ENCODE data around the gene DERA.
"Not testable (repeated sequence)": the region's sequence is repeated elsewhere in the genome, so short reads cannot be mapped to it uniquely, and the experiment has no call there.

The DERA gene

DNA sequence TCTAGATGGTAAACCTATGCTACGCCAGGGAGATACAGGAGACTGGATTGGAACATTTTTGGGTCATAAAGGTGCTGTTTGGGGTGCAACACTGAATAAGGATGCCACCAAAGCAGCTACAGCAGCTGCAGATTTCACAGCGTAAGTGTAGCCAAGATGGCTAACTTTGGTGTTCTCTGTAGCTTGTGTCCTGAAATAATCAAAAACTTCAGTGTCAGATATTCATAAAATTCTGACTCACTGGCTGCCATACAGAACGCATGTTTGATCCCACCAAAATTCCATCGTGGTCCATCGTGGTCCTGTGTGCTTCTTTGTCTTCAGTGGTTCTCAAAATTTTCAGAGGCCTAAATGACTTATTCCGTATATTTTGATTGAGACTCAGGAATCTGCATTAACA is 27.6 kb upstream of the DERA start:
- no peaks in the 10 kb centered on the region for H3K9me3 Mint-ChIP-seq
- ATAC-seq (replicated peaks; ENCODE audit: extremely low read depth, poor library complexity, severe bottlenecking): no peak
- peaks cover 56% of the 10 kb centered on the region for H3K4me1 Mint-ChIP-seq
- H3K36me3 Mint-ChIP-seq (ENCODE audit: insufficient read depth): peaks cover 33% of the 10 kb centered on the region
- no peaks in the 10 kb centered on the region for H3K27me3 Mint-ChIP-seq
- H3K27ac Mint-ChIP-seq (ENCODE audit: low read depth): peak overlapping the region; percentile 92
- no peak for DNase-seq (ENCODE audit: low spot score in 2 of 2)
- H3K4me3 Mint-ChIP-seq: peak overlapping the region; percentile 81

DNA sequence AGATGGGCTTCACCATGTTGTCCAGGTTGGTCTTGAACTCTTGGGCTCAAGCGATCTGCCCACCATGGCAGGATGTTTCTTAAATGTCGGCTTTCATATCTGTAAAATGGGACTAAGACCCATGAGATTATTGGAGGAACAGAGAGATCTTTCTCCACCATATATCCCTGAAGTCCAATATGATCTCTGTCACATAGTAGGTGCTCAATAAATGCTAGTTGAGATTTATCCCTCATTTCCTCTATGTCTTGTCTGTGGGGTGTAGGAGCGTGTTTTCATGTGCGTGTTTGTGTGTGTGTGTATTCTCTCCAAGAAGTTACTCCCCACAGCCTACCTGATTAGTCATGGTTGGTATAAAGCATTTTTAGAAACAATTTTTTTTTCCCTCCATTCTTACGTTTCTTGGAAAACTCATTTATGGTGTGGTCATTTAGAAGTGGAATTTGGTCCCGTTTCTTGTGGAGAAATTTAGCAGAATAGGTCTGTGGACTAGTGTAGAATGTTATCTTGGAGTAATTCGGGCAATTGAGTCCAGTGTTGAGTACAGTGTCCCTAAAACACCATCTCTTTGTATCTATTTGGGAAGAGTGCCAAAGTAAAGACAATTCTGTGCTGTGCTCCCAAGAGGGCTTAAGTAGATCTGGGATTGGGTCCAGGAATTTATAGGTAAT is 24.6 kb upstream of the DERA start:
- Mint-ChIP-seq H3K4me1 (peaks cover 59% of the 10 kb centered on the region), H3K9me3 (no peaks in the 10 kb centered on the region), H3K36me3 (ENCODE audit: insufficient read depth) (peaks cover 47% of the 10 kb centered on the region), H3K27me3 (no peaks in the 10 kb centered on the region), H3K4me3 (no peak overlapping the region), H3K27ac (ENCODE audit: low read depth) (peak overlapping the region; percentile 56)
- DNase-seq (ENCODE audit: low spot score in 2 of 2) (no peak), ATAC-seq (replicated peaks; ENCODE audit: extremely low read depth, poor library complexity, severe bottlenecking) (no peak)

- peak overlapping the region; percentile 56 for H3K27ac Mint-ChIP-seq (ENCODE audit: low read depth)
- no peaks in the 10 kb centered on the region for H3K9me3 Mint-ChIP-seq
- DNase-seq (ENCODE audit: low spot score in 2 of 2) (no peak), ATAC-seq (replicated peaks; ENCODE audit: extremely low read depth, poor library complexity, severe bottlenecking) (no peak)
- H3K36me3 Mint-ChIP-seq (ENCODE audit: insufficient read depth): peaks cover 47% of the 10 kb centered on the region
- no peak overlapping the region for H3K4me3 Mint-ChIP-seq
- peaks cover 53% of the 10 kb centered on the region for H3K4me1 Mint-ChIP-seq
- no peaks in the 10 kb centered on the region for H3K27me3 Mint-ChIP-seq
These were observed 23.9 kb upstream of the DERA start for GRCh38 chr12:15887043-15887817.

DNA sequence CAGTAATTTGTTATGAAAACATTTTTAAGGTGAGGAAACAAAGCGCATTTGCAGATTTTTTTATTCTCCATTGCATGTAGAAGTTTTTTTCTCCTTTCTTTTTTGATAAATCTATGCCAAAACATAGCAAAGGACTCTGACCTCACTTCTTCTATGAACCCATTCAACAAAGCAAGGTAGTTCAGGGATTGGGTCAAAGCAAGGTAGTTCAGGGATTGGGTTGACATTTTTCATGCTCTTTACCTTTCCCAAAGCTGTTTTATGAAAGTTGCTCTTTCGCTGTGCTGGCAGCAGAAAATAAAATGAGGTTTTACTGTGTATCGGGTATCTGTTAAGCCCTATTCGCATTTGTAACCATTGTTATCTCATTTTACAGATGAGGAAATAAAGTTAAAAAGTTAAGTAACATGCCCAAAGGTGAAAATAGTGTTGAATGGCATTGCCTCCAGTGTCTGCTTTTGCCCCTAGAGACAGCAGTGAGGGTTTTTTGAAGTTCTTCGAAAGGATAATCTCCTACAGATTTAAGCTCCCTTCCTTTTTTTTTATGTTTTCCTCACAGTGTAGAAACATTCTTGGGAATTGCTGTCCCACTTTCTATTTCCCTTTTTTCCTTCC is 18.4 kb upstream of the DERA start:
- no peak for ATAC-seq (replicated peaks; ENCODE audit: extremely low read depth, poor library complexity, severe bottlenecking)
- peaks cover 13% of the 10 kb centered on the region for H3K4me1 Mint-ChIP-seq
- H3K27ac Mint-ChIP-seq (ENCODE audit: low read depth): no peak overlapping the region

DNA sequence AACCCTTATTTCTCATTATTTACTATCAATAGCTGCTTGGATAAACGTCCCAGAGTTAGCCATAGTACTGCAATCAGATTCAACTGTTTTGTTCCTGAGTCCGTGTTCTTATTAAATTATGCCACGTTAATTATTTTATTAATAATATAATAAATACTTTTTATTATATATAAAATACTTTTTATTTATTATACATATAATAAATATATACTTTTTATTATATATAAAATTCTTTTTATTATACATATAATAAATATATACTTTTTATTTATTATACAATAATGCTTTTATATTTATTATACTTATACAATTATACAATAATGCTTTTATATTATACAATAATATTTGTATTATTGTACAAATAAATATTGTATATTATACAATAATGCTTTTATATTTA is 17.9 kb upstream of the DERA start:
- no peak overlapping the region for H3K27ac Mint-ChIP-seq (ENCODE audit: low read depth)
- peaks cover 8% of the 10 kb centered on the region for H3K4me1 Mint-ChIP-seq
- H3K36me3 Mint-ChIP-seq (ENCODE audit: insufficient read depth): peaks cover 58% of the 10 kb centered on the region
- ATAC-seq (replicated peaks; ENCODE audit: extremely low read depth, poor library complexity, severe bottlenecking) (no peak), DNase-seq (ENCODE audit: low spot score in 2 of 2) (no peak)
- no peaks in the 10 kb centered on the region for H3K9me3 Mint-ChIP-seq
- no peak overlapping the region for H3K4me3 Mint-ChIP-seq
- H3K27me3 Mint-ChIP-seq: no peaks in the 10 kb centered on the region

More for the DNA sequence above, 18.4 kb upstream of the DERA start:
- H3K27me3 Mint-ChIP-seq: no peaks in the 10 kb centered on the region
- H3K4me3 Mint-ChIP-seq: no peak overlapping the region
- peaks cover 60% of the 10 kb centered on the region for H3K36me3 Mint-ChIP-seq (ENCODE audit: insufficient read depth)
- no peak for DNase-seq (ENCODE audit: low spot score in 2 of 2)
- no peaks in the 10 kb centered on the region for H3K9me3 Mint-ChIP-seq

DNA sequence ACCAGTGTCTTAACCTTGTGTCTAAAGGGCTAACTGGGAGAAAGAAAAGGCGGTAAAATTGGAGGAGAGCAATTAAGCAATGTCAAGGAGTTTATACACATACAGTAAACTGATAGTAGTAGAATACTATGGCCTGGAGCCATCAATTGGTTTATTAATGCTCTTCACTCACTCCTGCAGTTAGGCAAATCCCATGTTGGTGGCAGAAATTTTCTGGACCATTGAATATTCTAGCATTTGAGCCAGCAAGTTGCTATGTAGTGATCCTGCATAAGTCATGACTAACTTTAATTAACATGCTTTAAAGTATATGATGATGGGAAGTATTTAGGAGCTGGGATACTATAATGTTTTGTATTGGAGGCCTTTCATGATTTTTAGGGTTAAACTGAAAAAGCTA is 14.3 kb upstream of the DERA start:
- H3K27me3 Mint-ChIP-seq: no peaks in the 10 kb centered on the region
- H3K4me3 Mint-ChIP-seq: no peak overlapping the region
- ATAC-seq (replicated peaks; ENCODE audit: extremely low read depth, poor library complexity, severe bottlenecking): no peak
- no peak for DNase-seq (ENCODE audit: low spot score in 2 of 2)
- peaks cover 8% of the 10 kb centered on the region for H3K4me1 Mint-ChIP-seq
- peaks cover 53% of the 10 kb centered on the region for H3K36me3 Mint-ChIP-seq (ENCODE audit: insufficient read depth)
- H3K9me3 Mint-ChIP-seq: no peaks in the 10 kb centered on the region
- no peak overlapping the region for H3K27ac Mint-ChIP-seq (ENCODE audit: low read depth)

DNA sequence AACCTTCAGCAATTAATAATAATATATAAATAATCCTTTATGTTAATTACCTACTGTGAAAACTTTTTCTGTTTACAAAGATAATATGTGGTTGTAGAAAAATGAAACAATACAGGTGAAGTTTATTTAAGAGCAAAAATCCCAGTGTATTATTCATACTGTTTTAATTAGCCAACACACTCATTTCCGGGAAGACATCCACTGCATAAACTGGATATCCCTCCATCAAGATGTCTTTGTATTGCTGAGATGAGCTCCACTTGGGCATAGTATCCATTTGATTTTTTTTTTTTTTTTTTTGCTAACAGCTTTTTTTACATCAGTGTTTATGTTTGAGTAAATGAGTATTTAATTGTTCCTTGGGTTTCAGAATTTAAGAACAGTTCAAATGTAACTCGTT is 13.7 kb upstream of the DERA start:
- Mint-ChIP-seq H3K9me3 (no peaks in the 10 kb centered on the region), H3K36me3 (ENCODE audit: insufficient read depth) (peaks cover 57% of the 10 kb centered on the region), H3K4me3 (no peak overlapping the region), H3K4me1 (peaks cover 8% of the 10 kb centered on the region), H3K27ac (ENCODE audit: low read depth) (no peak overlapping the region), H3K27me3 (no peaks in the 10 kb centered on the region)
- DNase-seq (ENCODE audit: low spot score in 2 of 2): no peak
- no peak for ATAC-seq (replicated peaks; ENCODE audit: extremely low read depth, poor library complexity, severe bottlenecking)

- Mint-ChIP-seq H3K36me3 (ENCODE audit: insufficient read depth) (peaks cover 58% of the 10 kb centered on the region), H3K4me3 (no peak overlapping the region), H3K4me1 (peaks cover 8% of the 10 kb centered on the region), H3K27me3 (no peaks in the 10 kb centered on the region), H3K27ac (ENCODE audit: low read depth) (peak overlapping the region; percentile 59), H3K9me3 (no peaks in the 10 kb centered on the region)
- ATAC-seq (replicated peaks; ENCODE audit: extremely low read depth, poor library complexity, severe bottlenecking) (no peak), DNase-seq (ENCODE audit: low spot score in 2 of 2) (no peak)
These were observed 11.8 kb upstream of the DERA start for GRCh38 chr12:15899282-15899870.

- Mint-ChIP-seq H3K27ac (ENCODE audit: low read depth) (no peak overlapping the region), H3K4me1 (peaks cover 2% of the 10 kb centered on the region), H3K27me3 (no peaks in the 10 kb centered on the region), H3K4me3 (no peak overlapping the region), H3K36me3 (ENCODE audit: insufficient read depth) (peaks cover 31% of the 10 kb centered on the region), H3K9me3 (no peaks in the 10 kb centered on the region)
- no peak for DNase-seq (ENCODE audit: low spot score in 2 of 2)
- ATAC-seq (replicated peaks; ENCODE audit: extremely low read depth, poor library complexity, severe bottlenecking): no peak
These were observed 6.7 kb upstream of the DERA start for GRCh38 chr12:15904378-15904920.

GRCh38 chr12:15910468-15910863 is 666 bp upstream of the DERA start:
- Mint-ChIP-seq H3K27ac (ENCODE audit: low read depth) (peak overlapping the region; percentile 78), H3K9me3 (no peaks in the 10 kb centered on the region), H3K4me1 (peaks cover 13% of the 10 kb centered on the region), H3K36me3 (ENCODE audit: insufficient read depth) (peaks cover 4% of the 10 kb centered on the region), H3K4me3 (peak overlapping the region; percentile 87), H3K27me3 (no peaks in the 10 kb centered on the region)
- ATAC-seq (replicated peaks; ENCODE audit: extremely low read depth, poor library complexity, severe bottlenecking) (no peak), DNase-seq (ENCODE audit: low spot score in 2 of 2) (no peak)

GRCh38 chr12:15911931-15912330 is 799 bp downstream of the DERA start:
- Mint-ChIP-seq H3K27ac (ENCODE audit: low read depth) (peak overlapping the region; percentile 78), H3K4me3 (peak overlapping the region; percentile 87), H3K4me1 (peaks cover 13% of the 10 kb centered on the region)
- DNase-seq (ENCODE audit: low spot score in 2 of 2); H3K36me3 Mint-ChIP-seq (ENCODE audit: insufficient read depth); H3K9me3 Mint-ChIP-seq; ATAC-seq (replicated peaks; ENCODE audit: extremely low read depth, poor library complexity, severe bottlenecking); H3K27me3 Mint-ChIP-seq: not testable (repeated sequence)

DNA sequence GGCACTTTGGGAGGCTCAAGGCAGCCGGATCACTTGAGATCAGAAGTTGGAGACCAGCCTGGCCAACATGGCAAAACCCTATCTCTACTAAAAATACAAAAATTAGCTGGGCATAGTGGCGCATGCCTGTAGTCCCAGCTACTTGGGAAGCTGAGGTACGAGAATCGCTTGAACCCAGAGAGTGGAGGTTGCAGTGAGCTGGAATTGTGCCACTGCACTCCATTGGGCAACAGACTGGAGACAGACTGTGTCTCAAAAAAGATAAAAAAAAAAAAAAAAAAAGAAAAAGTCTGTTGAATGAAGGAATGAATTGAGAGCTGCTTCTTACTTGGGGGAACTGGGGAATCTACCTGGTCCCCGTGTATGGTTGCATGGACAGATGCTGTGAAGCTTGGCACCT is 3.0 kb downstream of the DERA start:
- ATAC-seq (replicated peaks; ENCODE audit: extremely low read depth, poor library complexity, severe bottlenecking); H3K9me3 Mint-ChIP-seq; H3K27ac Mint-ChIP-seq (ENCODE audit: low read depth); H3K27me3 Mint-ChIP-seq; H3K4me3 Mint-ChIP-seq; H3K36me3 Mint-ChIP-seq (ENCODE audit: insufficient read depth); DNase-seq (ENCODE audit: low spot score in 2 of 2): not testable (repeated sequence)
- H3K4me1 Mint-ChIP-seq: peaks cover 13% of the 10 kb centered on the region

Data from central memory CD8-positive, alpha-beta T cell (primary cell).